ENCODE measurements around the gene A2M.
A peak's percentile ranks its signal among the peaks of the same experiment; 100 is the strongest.
"Not testable (repeated sequence)": the region's sequence is repeated elsewhere in the genome, so short reads cannot be mapped to it uniquely, and the experiment has no call there.

The A2M gene

GRCh38 chr12:9115731-9116559 lies at the start of gene A2M:
Gene A2M, minus strand, starts transcription at chr12:9115919. Its CDS starts 70 bp downstream, at chr12:9115849.
- DNase-seq (ENCODE audit: low spot score): no peak

GRCh38 chr12:9163392-9163791 lies 47.7 kb upstream of the A2M start:
- DNase-seq (ENCODE audit: low spot score): no peak

GRCh38 chr12:9156119-9156518 lies 40.4 kb upstream of the A2M start:
- no peak for DNase-seq (ENCODE audit: low spot score)

GRCh38 chr12:9149372-9149771 lies 33.7 kb upstream of the A2M start:
- DNase-seq (ENCODE audit: low spot score): no peak

GRCh38 chr12:9148926-9149325 lies 33.2 kb upstream of the A2M start:
- DNase-seq (ENCODE audit: low spot score): no peak

- DNase-seq (ENCODE audit: low spot score): no peak
Measured at GRCh38 chr12:9147461-9147860, 31.7 kb upstream of the A2M start.

- no peak for DNase-seq (ENCODE audit: low spot score)
Measured at GRCh38 chr12:9144730-9145106, 29.0 kb upstream of the A2M start.

- DNase-seq (ENCODE audit: low spot score): no peak
Measured at GRCh38 chr12:9143929-9144729, 28.4 kb upstream of the A2M start.

- no peak for DNase-seq (ENCODE audit: low spot score)
Measured at GRCh38 chr12:9143137-9143536, 27.4 kb upstream of the A2M start.

GRCh38 chr12:9139588-9140290 lies 24.0 kb upstream of the A2M start:
- not testable (repeated sequence) for DNase-seq (ENCODE audit: low spot score)

GRCh38 chr12:9135903-9136310 lies 20.2 kb upstream of the A2M start:
- no peak for DNase-seq (ENCODE audit: low spot score)

GRCh38 chr12:9134981-9135628 lies 19.4 kb upstream of the A2M start:
- peak; percentile 3 for DNase-seq (ENCODE audit: low spot score)

- DNase-seq (ENCODE audit: low spot score): no peak
Measured at GRCh38 chr12:9133216-9133916, 17.6 kb upstream of the A2M start.

- no peak for DNase-seq (ENCODE audit: low spot score)
Measured at GRCh38 chr12:9132008-9132535, 16.4 kb upstream of the A2M start.

- no peak for DNase-seq (ENCODE audit: low spot score)
Measured at GRCh38 chr12:9130244-9130643, 14.5 kb upstream of the A2M start.

GRCh38 chr12:9127936-9128663 lies 12.4 kb upstream of the A2M start:
- DNase-seq (ENCODE audit: low spot score): no peak

GRCh38 chr12:9127484-9127883 lies 11.8 kb upstream of the A2M start:
- no peak for DNase-seq (ENCODE audit: low spot score)

GRCh38 chr12:9124383-9125031 lies 8.8 kb upstream of the A2M start:
- no peak for DNase-seq (ENCODE audit: low spot score)

GRCh38 chr12:9123781-9124382 lies 8.2 kb upstream of the A2M start:
- DNase-seq (ENCODE audit: low spot score): no peak
